NT2/D1 (cell line): ENCODE measurements around the gene CTSD.

Experiments used
- SUZ12 ChIP-seq: IDR thresholded peaks from 2 replicates; pipeline ENCODE4 v1.6.1; 2011; ENCODE audit not compliant: insufficient read length, insufficient read depth; ENCODE audit errors: extremely low read depth
- ZNF274 ChIP-seq: IDR thresholded peaks from 2 replicates; pipeline ENCODE4 v1.6.1; 2011; ENCODE audit warnings: mild to moderate bottlenecking, low read depth, low read length

DNA sequence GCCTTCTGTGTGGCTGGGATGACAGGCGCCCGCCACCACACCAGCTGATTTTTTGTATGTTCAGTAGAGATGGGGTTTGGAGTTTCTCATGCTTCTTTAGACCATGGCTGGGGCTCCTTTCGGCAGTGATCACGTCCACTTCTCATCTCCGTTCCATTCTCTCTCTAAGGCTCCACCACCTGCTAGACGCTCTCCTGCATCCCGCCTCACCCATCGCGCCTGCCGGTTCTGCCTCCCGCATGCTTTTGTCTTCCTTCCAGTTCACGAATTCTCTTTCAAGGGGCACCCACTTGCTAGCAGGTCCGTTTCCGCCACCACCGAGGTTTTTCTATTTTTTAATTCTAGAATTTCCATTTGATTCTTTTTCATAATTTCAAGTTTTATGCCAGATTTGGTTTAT is 49.1 kb upstream of the CTSD start:
- no peak for TF ChIP-seq ZNF274
- no peak for TF ChIP-seq SUZ12
